GM19395 (cell line): ENCODE data around the gene RCAN3.

ENCODE experiments used
- ATAC-seq: cut with Tn5 transposase; IDR thresholded peaks from one replicate; pipeline ENCODE4 v1.9.1; 2021; ENCODE audit warnings: mild to moderate bottlenecking, moderate library complexity; ENCODE audit not compliant: unreplicated experiment

Gene RCAN3

GRCh38 chr1:24572301-24572700 is 69.7 kb downstream of the RCAN3 start:
- no peak for ATAC-seq

- ATAC-seq: no peak
Observed at GRCh38 chr1:24575905-24576587, 73.4 kb downstream of the RCAN3 start.

DNA sequence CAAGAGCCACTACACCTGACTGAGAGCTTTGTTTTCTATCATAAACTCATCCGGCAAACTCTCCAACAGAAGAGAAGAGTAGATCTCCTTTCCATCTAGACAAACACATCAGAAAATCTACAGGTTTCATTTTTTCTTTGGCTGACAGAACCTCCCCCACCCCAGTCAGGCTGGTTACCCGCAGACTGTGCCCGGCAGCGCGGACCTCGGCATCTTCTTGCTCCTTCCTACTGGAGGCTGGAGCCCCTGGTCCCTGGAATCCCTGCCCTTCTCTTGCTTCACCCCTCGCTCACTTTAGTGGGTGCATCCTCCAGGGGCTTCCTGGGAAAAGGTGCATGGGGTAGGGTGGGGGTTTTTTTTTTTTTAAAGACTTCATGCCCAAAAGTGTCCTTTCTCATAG is 76.2 kb downstream of the RCAN3 start:
- no peak for ATAC-seq

GRCh38 chr1:24580756-24581155 is 78.1 kb downstream of the RCAN3 start:
- ATAC-seq: no peak

DNA sequence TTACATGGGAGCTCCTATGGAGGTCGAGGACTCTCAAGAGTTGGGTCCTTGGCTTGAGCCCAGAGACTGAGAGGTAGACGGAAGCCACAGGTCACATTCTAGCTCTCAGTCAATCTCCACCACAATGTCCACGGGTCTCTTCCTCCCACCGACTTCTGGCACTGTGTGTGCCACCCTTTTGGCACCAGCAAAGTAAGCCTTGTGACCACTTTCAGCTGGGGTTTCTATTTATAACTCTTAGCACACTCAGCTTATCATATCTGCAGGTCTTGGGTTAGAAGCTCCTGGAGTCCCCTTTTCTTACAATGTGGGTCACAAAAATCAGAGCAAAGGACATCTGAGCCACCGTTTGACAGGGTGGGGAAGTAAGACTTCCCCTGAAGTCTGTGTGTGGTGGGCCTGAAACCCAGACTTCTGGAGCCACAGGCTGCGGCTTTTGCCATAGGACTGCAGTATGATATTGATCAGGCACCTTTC is 81.6 kb downstream of the RCAN3 start:
- no peak for ATAC-seq

- ATAC-seq: no peak
Observed at GRCh38 chr1:24586119-24586518, 83.5 kb downstream of the RCAN3 start.

DNA sequence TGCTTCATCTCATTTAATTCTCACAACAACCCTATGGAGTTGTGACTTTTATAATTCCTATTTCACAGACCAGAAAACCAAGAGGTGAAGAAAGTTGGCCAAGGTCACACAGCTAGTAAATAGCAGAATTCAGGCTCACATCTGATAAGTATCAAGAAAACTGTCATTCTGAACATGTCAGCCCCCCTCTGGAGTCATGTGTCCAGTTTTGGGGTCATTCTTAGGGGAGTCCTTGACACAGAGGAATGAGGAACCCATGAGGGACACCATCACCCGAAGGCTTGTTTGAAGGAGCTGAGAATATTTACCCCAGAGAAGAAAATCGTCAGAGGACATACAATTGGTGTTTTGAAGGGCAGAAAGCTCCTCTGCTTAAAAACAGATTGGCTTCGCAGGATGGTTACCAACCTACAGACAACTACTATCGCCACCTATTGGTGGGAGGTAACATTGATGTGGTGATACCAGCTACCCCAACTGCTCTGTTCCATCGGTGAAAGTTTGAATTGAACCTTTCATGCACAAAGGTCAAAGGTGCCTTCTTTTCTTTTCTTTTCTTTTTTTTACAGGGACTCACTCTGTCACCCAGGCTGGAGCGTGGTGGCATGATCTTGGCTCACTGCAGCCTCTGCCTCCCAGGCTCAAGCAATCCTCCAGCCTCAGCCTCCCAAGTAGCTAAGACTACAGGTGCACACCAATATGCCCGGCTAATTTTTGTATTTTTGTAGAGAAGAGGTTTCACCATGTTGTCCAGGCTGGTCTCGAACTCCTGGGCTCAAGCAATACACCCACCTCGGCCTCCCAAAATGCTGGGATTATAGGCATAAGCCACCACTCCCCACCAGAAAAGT is 84.6 kb downstream of the RCAN3 start:
- no peak for ATAC-seq

GRCh38 chr1:24588573-24588972 is 85.9 kb downstream of the RCAN3 start:
- ATAC-seq: no peak

GRCh38 chr1:24589200-24589599 is 86.6 kb downstream of the RCAN3 start:
- ATAC-seq: no peak
